Measurements from ENCODE around the gene UBE2E2. TPM values are rescaled to one million over a fixed set of nuclear protein-coding genes. Genes with fewer than 3 reads are reported as not detected.

The UBE2E2 gene
- total RNA-seq, 1 donor from 2014 or later, result 50.8 TPM

GRCh38 chr3:23448998-23449537 is 245.9 kb downstream of the UBE2E2 start:
- H3K9me3 ChIP-seq, result no peaks in the 10 kb centered on the region
- intact Hi-C loops (cut with DNase I), result no loop called here
- H3K27ac ChIP-seq, result no peak overlapping the region
- DNase-seq (no peak), ATAC-seq (no peak)
- H3K4me3 ChIP-seq, result no peak overlapping the region
- peaks cover under 1% of the 10 kb centered on the region for H3K4me1 ChIP-seq
- H3K27me3 ChIP-seq (ENCODE audit: low read depth), result no peaks in the 10 kb centered on the region
- H3K36me3 ChIP-seq, result no peaks in the 10 kb centered on the region
- TF ChIP-seq CTCF (IDR thresholded peaks at IDR 0.05), result no peak

GRCh38 chr3:23450051-23450450 is 246.9 kb downstream of the UBE2E2 start:
- no peak overlapping the region for H3K4me3 ChIP-seq
- H3K36me3 ChIP-seq, result no peaks in the 10 kb centered on the region
- no peak for ATAC-seq
- intact Hi-C loops (cut with DNase I), result no loop called here
- H3K9me3 ChIP-seq, result no peaks in the 10 kb centered on the region
- H3K27ac ChIP-seq, result no peak overlapping the region
- no peak for TF ChIP-seq CTCF (IDR thresholded peaks at IDR 0.05)
- H3K4me1 ChIP-seq, result peaks cover 10% of the 10 kb centered on the region
- no peaks in the 10 kb centered on the region for H3K27me3 ChIP-seq (ENCODE audit: low read depth)
- no peak for DNase-seq

- no peaks in the 10 kb centered on the region for H3K9me3 ChIP-seq
- H3K27ac ChIP-seq, result no peak overlapping the region
- DNase-seq (no peak), ATAC-seq (no peak)
- intact Hi-C loops (cut with DNase I), result no loop called here
- H3K27me3 ChIP-seq (ENCODE audit: low read depth), result no peaks in the 10 kb centered on the region
- H3K4me1 ChIP-seq, result peaks cover 13% of the 10 kb centered on the region
- TF ChIP-seq CTCF (IDR thresholded peaks at IDR 0.05), result no peak
- no peak overlapping the region for H3K4me3 ChIP-seq
- H3K36me3 ChIP-seq, result no peaks in the 10 kb centered on the region
Observed at GRCh38 chr3:23450806-23451205, 247.7 kb downstream of the UBE2E2 start.

GRCh38 chr3:23452408-23452807 is 249.3 kb downstream of the UBE2E2 start:
- no peak for TF ChIP-seq CTCF (IDR thresholded peaks at IDR 0.05)
- no peak for ATAC-seq

GRCh38 chr3:23455084-23455483 is 252.0 kb downstream of the UBE2E2 start:
- TF ChIP-seq CTCF (IDR thresholded peaks at IDR 0.05), result no peak
- intact Hi-C loops (cut with DNase I), result no loop called here
- no peaks in the 10 kb centered on the region for H3K36me3 ChIP-seq
- H3K9me3 ChIP-seq, result no peaks in the 10 kb centered on the region
- peak in 1 of 2 donors; percentile 28 for ATAC-seq
- H3K4me3 ChIP-seq, result no peak overlapping the region
- DNase-seq, result no peak
- peaks cover 13% of the 10 kb centered on the region for H3K4me1 ChIP-seq
- no peaks in the 10 kb centered on the region for H3K27me3 ChIP-seq (ENCODE audit: low read depth)
- no peak overlapping the region for H3K27ac ChIP-seq

More at GRCh38 chr3:23452408-23452807, 249.3 kb downstream of the UBE2E2 start:
- intact Hi-C loops (cut with DNase I), result no loop called here
- Histone ChIP-seq H3K36me3 (no peaks in the 10 kb centered on the region), H3K27ac (no peak overlapping the region), H3K9me3 (no peaks in the 10 kb centered on the region), H3K4me3 (no peak overlapping the region), H3K4me1 (peaks cover 13% of the 10 kb centered on the region), H3K27me3 (ENCODE audit: low read depth) (no peaks in the 10 kb centered on the region)
- DNase-seq, result no peak

Measured in lower lobe of right lung (tissue), 2 donors.